ENCODE results near the gene SRGN. TPM values are rescaled to one million over a fixed set of nuclear protein-coding genes. Genes with fewer than 3 reads are reported as not detected.

The SRGN gene
- polyA plus RNA-seq, 12 donors: 17.4 to 50.8 (median 25.2) TPM; not detected in 1

- no peak for DNase-seq
These were observed 30.5 kb upstream of the SRGN start for GRCh38 chr10:69057261-69057950.

- DNase-seq: no peak
These were observed 30.0 kb upstream of the SRGN start for GRCh38 chr10:69057951-69058297.

GRCh38 chr10:69060127-69060798 lies 27.6 kb upstream of the SRGN start:
- DNase-seq: no peak

- DNase-seq: peak; percentile 60
These were observed 26.4 kb upstream of the SRGN start for GRCh38 chr10:69061305-69062161.

- DNase-seq: no peak
These were observed 25.0 kb upstream of the SRGN start for GRCh38 chr10:69062901-69063300.

- no peak for DNase-seq
These were observed 23.1 kb upstream of the SRGN start for GRCh38 chr10:69064762-69065328.

- DNase-seq: no peak
These were observed 22.2 kb upstream of the SRGN start for GRCh38 chr10:69065406-69066361.

GRCh38 chr10:69067189-69067588 lies 20.7 kb upstream of the SRGN start:
- DNase-seq: no peak

GRCh38 chr10:69068549-69068948 lies 19.4 kb upstream of the SRGN start:
- no peak for DNase-seq

GRCh38 chr10:69069090-69070042 lies 18.5 kb upstream of the SRGN start:
- DNase-seq: no peak

- no peak for DNase-seq
These were observed 17.0 kb upstream of the SRGN start for GRCh38 chr10:69070951-69071350.

GRCh38 chr10:69071610-69072009 lies 16.3 kb upstream of the SRGN start:
- DNase-seq: no peak

- DNase-seq: no peak
These were observed 14.9 kb upstream of the SRGN start for GRCh38 chr10:69073026-69073425.

GRCh38 chr10:69073736-69074364 lies 14.1 kb upstream of the SRGN start:
- DNase-seq: no peak

GRCh38 chr10:69074532-69074931 lies 13.4 kb upstream of the SRGN start:
- DNase-seq: no peak

GRCh38 chr10:69075431-69075830 lies 12.5 kb upstream of the SRGN start:
- no peak for DNase-seq

- DNase-seq: no peak
These were observed 9.6 kb upstream of the SRGN start for GRCh38 chr10:69078311-69078710.

GRCh38 chr10:69080226-69080625 lies 7.7 kb upstream of the SRGN start:
- DNase-seq: no peak

GRCh38 chr10:69086001-69086509 lies 1.8 kb upstream of the SRGN start:
- no peak for DNase-seq

GRCh38 chr10:69088471-69088769 lies 517 bp downstream of the SRGN start:
- DNase-seq: no peak
